HG03139 (cell line): ENCODE measurements around the gene PRPF8.
"Not testable (repeated sequence)": the region's sequence is repeated elsewhere in the genome, so short reads cannot be mapped to it uniquely, and the experiment has no call there.

Experiments
- ATAC-seq: cut with Tn5 transposase; IDR thresholded peaks from one replicate; pipeline ENCODE4 v1.9.1; 2021; ENCODE audit not compliant: unreplicated experiment

The PRPF8 gene

GRCh38 chr17:1684378-1685189 lies at the start of gene PRPF8:
Gene PRPF8 (minus strand): TSS chr17:1684867. CDS start chr17:1684571, 296 bp downstream.
- ATAC-seq, result peak; percentile 92

GRCh38 chr17:1733759-1734158 lies 49.1 kb upstream of the PRPF8 start:
- no peak for ATAC-seq

GRCh38 chr17:1732833-1733321 lies 48.2 kb upstream of the PRPF8 start:
- ATAC-seq, result no peak

- no peak for ATAC-seq
Observed at GRCh38 chr17:1732241-1732832, 47.7 kb upstream of the PRPF8 start.

GRCh38 chr17:1731194-1731506 lies 46.5 kb upstream of the PRPF8 start:
- no peak for ATAC-seq

GRCh38 chr17:1730326-1731193 lies 45.9 kb upstream of the PRPF8 start:
- no peak for ATAC-seq

GRCh38 chr17:1729966-1730325 lies 45.3 kb upstream of the PRPF8 start:
- no peak for ATAC-seq

GRCh38 chr17:1727876-1728630 lies 43.4 kb upstream of the PRPF8 start:
- no peak for ATAC-seq

GRCh38 chr17:1727258-1727789 lies 42.7 kb upstream of the PRPF8 start:
- no peak for ATAC-seq

GRCh38 chr17:1726626-1727257 lies 42.1 kb upstream of the PRPF8 start:
- no peak for ATAC-seq

GRCh38 chr17:1725642-1726511 lies 41.2 kb upstream of the PRPF8 start:
- ATAC-seq, result no peak

- ATAC-seq, result peak; percentile 29
Observed at GRCh38 chr17:1724869-1725641, 40.4 kb upstream of the PRPF8 start.

- peak; percentile 47 for ATAC-seq
Observed at GRCh38 chr17:1724351-1724868, 39.7 kb upstream of the PRPF8 start, which contains the start of gene WDR81. Gene WDR81 (plus strand): TSS chr17:1724704. CDS start chr17:1724960, 256 bp downstream.

- ATAC-seq, result not testable (repeated sequence)
Observed at GRCh38 chr17:1722022-1722421, 37.4 kb upstream of the PRPF8 start.

- no peak for ATAC-seq
Observed at GRCh38 chr17:1720856-1721386, 36.3 kb upstream of the PRPF8 start.

GRCh38 chr17:1718362-1719165 lies 33.9 kb upstream of the PRPF8 start:
- no peak for ATAC-seq
